Fibroblast of villous mesenchyme (primary cell): ENCODE measurements around the gene ZFAND6. TPM values are rescaled to one million over a fixed set of nuclear protein-coding genes. Genes with fewer than 3 reads are reported as not detected.

Source experiments
- DNase-seq: peaks from one replicate; pipeline ENCODE4 v3.0.0-alpha.2; 2010; ENCODE audit warnings: low read depth
- H3K4me3 ChIP-seq: 2 replicates; pipeline ENCODE4 v1.5.1; 2011; ENCODE audit warnings: low read depth, mild to moderate bottlenecking, low read length
- CTCF ChIP-seq: IDR thresholded peaks from 2 replicates; pipeline ENCODE4 v1.5.1; 2012; ENCODE audit warnings: low read depth, mild to moderate bottlenecking, low read length; ENCODE audit not compliant: insufficient read depth
- total RNA-seq: library from RNA; depleted of rRNA; stranded (reverse); fragments of >200 nt; gene quantifications from 2 replicates; pipeline ENCODE4 v1.2.3, GENCODE V29; 2012

ZFAND6 gene
- total RNA-seq, 1 donor: 123 TPM

- TF ChIP-seq CTCF: no peak
- DNase-seq: no peak
- H3K4me3 ChIP-seq: no peak overlapping the region
These were observed 103.7 kb downstream of the ZFAND6 start for GRCh38 chr15:80163217-80163616.

GRCh38 chr15:80163897-80164296 is 104.4 kb downstream of the ZFAND6 start:
- no peak overlapping the region for H3K4me3 ChIP-seq
- DNase-seq: no peak

GRCh38 chr15:80167936-80168335 is 108.5 kb downstream of the ZFAND6 start:
- DNase-seq: no peak
- no peak for TF ChIP-seq CTCF
- no peak overlapping the region for H3K4me3 ChIP-seq

More at GRCh38 chr15:80163897-80164296, 104.4 kb downstream of the ZFAND6 start:
- no peak for TF ChIP-seq CTCF

GRCh38 chr15:80168421-80168820 is 108.9 kb downstream of the ZFAND6 start:
- no peak for TF ChIP-seq CTCF
- no peak for DNase-seq
- H3K4me3 ChIP-seq: no peak overlapping the region

GRCh38 chr15:80169768-80170357 is 110.4 kb downstream of the ZFAND6 start:
- no peak overlapping the region for H3K4me3 ChIP-seq
- no peak for TF ChIP-seq CTCF
- no peak for DNase-seq

GRCh38 chr15:80170596-80170995 is 111.1 kb downstream of the ZFAND6 start:
- no peak for DNase-seq
- no peak for TF ChIP-seq CTCF

GRCh38 chr15:80171787-80172186 is 112.3 kb downstream of the ZFAND6 start:
- peak; percentile 5 for DNase-seq
- TF ChIP-seq CTCF: no peak
- H3K4me3 ChIP-seq: no peak overlapping the region

More at GRCh38 chr15:80170596-80170995, 111.1 kb downstream of the ZFAND6 start:
- H3K4me3 ChIP-seq: no peak overlapping the region
